SIG-M5 treated with dmso at 0.1 percent for 504 hours (cell line): Measurements from ENCODE around the gene PTPN20.
"Not testable (repeated sequence)": the region's sequence is repeated elsewhere in the genome, so short reads cannot be mapped to it uniquely, and the experiment has no call there.

ENCODE experiments used
- DNase-seq: peaks from one replicate; lab custom pipeline; 2025; ENCODE audit not compliant: unreplicated experiment; lab: John Stamatoyannopoulos, UW

Gene PTPN20

GRCh38 chr10:46948687-46949518 is 37.7 kb downstream of the PTPN20 start:
- not testable (repeated sequence) for DNase-seq

DNA sequence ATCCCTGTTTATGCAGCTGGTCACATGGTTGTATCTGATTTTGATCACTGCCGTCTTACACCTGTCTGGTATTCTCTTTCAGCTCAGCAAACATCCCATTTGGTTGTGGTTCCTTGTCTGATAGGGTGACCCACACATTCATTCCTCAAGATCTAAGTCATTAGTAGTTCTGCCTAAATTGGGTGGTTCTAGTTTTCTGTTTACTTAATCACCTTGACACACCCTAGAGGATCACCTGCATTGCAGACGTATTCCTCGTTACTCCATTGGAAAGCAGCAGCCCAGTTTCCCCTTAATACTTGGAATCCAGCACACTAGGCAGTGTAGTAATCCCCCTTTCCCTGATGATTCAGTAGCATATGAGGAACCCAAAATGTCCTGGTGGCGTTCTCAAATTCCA is 41.3 kb downstream of the PTPN20 start:
- not testable (repeated sequence) for DNase-seq

DNA sequence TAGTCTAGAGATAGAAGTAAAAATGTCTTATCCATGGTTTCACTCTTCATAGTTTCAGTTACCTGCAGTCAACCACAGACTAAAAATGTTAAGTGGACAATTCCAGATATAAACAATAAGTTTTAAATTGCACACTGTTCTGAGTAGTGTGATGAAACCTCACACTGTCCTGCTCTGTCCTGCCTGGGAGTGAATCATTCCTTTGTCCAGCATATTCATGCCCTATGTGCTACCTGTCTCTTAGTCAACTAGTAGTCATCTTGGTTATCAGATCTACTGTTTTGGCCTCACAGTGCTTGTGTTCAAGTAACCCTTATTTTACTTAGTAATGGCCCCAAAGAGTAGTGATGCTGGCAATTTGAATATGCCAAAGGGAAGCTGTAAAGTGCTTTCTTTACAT is 49.5 kb downstream of the PTPN20 start:
- not testable (repeated sequence) for DNase-seq

- DNase-seq = not testable (repeated sequence)
Observed at GRCh38 chr10:46963356-46963755, 52.1 kb downstream of the PTPN20 start.

- DNase-seq = not testable (repeated sequence)
Observed at GRCh38 chr10:46967013-46967412, 55.8 kb downstream of the PTPN20 start.

DNA sequence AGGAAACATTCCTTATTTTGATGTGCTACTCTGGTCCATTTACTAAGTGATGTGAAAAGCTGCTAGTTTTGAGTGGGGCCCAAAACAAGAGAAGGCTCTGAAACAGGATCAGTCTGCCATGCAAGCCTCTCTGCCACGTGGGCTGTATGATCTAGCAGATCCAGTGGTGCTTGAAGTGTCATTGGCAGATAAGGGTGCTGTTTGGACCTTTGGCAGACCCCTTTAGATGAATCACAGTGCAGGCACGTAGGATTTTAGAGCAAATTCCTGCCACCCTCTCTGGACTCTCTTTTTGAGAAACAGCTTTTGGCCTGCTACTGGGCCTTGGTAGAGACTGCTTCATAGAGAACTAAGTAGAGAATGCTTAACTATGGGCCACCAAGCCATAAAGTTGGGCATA is 69.0 kb downstream of the PTPN20 start:
- DNase-seq = not testable (repeated sequence)

GRCh38 chr10:46987233-46987924 is 76.2 kb downstream of the PTPN20 start:
- DNase-seq = not testable (repeated sequence)

DNA sequence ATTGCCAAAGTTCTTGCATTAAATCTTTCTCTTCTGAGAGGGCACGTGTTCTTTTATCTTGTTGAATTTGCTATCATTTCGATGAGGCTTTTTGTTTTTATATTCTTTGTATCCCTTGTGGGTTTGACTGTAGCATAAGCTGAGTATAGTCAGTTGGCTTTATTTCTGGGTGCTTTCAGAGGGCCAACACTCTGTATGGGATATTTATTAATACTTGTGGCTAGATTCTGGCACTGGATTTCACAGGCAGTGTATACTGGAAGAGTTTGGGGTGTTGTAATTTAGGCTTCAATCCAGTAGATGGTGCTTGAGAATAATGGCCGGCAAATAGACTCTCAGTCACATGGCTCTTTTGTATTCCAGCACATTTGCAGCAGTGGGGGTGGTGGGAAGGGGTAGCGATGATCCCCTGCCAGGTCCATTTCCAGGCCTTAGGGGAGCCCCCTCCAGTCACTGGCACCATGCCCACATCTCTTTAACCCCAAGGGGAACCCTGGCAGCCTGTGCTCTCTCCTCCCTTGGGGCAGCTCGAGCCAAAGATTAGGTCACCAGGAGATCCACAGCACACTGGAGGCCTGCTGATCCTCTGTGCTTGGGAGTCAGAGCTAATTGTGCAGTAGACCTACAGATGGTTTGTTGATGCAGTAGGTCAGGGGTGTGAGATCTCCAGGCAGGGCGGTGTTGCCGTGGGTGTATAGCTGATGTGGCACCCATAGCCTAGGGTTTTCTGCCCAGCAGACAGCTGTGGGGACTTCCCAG is 81.8 kb downstream of the PTPN20 start:
- DNase-seq = peak; percentile 63

GRCh38 chr10:46995234-46995633 is 84.0 kb downstream of the PTPN20 start:
- DNase-seq = no peak

DNA sequence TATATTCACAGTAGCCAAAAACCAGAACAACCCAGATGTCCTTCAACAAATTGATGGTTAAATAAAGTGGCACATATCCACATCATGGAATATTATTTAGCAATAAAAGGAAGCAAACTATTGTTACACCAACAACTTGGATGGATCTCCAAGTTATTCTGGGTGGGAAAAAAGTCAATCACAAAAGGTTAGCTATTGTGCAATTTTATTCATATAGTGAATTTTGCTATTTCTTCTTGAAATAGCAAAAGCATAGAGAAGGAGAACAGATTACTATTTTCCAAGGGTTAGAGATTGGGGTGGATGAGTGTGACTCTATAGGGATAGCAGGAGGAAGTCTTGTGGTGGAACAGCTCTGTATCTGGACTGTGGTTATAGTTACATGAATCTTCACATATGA is 87.0 kb downstream of the PTPN20 start:
- DNase-seq = no peak

DNA sequence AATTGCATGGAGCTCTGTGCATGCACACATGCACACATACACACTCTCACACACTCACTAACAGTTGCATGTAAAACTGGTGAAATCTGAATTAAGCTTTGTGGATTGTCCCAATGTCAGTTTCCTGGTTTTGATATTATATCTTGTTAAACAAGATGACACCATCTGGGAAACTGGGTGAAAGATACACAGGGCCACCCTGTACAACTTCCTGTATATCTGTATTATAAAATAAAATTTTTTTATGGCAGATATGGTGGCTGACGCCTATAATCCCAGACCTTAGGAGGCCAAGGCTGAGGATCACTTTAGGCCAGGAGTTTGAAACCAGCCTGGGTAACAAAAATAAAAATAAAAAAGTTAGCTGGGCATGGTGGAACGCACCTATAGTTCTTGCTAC is 87.4 kb downstream of the PTPN20 start:
- DNase-seq = no peak

- DNase-seq = no peak
Observed at GRCh38 chr10:46999217-46999616, 88.0 kb downstream of the PTPN20 start.

GRCh38 chr10:47008769-47009168 is 97.5 kb downstream of the PTPN20 start:
- no peak for DNase-seq

- no peak for DNase-seq
Observed at GRCh38 chr10:47009215-47009838, 98.1 kb downstream of the PTPN20 start.

- no peak for DNase-seq
Observed at GRCh38 chr10:47010036-47010435, 98.8 kb downstream of the PTPN20 start.

DNA sequence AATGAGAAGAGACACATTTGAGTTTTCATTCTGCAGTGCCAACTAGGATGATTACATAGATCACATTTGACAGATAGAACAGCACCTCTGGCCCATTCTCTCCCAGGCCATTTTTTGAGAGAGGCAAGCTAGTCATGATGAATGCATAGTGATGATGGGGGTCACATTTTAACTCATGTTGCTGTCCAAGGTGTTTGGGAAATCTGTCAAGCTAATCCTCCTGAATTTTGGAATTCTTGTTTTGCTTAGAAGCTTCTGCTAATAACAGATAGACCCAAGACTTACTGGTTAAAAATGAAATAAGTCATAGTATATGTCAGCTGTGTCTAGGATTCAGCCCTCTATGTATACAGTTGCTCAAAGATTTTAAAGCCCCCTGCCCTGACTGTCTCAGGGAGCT is 101.0 kb downstream of the PTPN20 start:
- no peak for DNase-seq

- no peak for DNase-seq
Observed at GRCh38 chr10:47013507-47014154, 102.4 kb downstream of the PTPN20 start.

DNA sequence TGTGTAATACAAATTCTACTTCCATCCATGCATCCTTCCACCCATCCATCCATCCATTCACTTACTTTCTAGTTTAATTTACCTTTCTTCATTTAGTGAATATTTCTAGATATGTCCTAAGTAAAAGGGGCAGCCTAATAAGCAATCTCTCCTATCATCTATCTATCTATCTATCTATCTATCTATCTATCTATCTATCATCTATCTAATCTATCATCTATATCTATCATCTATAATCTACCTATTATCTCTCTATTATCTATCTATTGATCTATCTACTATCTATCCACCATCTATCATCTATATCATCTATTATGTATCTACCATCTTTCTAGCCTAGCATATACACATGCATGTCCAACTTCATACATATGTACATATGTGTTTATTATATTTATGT is 104.2 kb downstream of the PTPN20 start:
- no peak for DNase-seq

- DNase-seq = no peak
Observed at GRCh38 chr10:47016564-47016963, 105.3 kb downstream of the PTPN20 start.

DNA sequence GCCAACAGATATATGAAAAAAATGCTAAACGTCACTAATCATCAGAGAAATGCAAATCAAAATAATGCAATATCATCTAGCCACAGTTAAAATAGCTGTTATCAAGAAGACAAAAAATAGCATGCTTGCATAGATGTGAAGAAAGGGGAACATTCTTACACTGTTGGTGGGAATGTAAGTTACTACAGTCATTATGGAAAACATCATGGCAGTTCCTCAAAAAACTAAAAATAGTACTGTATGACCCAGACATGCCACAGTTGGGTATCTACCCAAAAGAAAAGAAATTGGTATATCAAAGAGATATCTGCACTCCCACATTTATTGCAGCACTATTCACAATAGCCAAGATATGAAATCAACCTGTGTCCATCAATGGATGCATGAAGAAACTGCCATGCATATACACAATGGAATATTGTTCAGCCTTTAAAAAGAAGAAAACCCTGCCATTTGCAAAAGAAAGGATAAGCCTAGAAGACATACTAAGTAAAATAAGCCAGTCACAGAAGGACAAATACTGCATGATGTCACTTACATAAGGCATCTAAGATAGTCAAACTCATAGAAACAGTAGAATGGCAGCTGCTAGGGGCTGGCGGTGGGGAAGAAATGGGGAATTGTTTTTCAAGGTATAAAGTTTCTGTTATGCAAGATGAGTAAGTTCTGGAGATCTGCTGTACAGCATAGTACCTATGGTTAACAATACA is 107.0 kb downstream of the PTPN20 start:
- DNase-seq = no peak
